ENCODE data around the gene FOXJ1.
A peak's percentile ranks its signal among the peaks of the same experiment; 100 is the strongest.

DNA sequence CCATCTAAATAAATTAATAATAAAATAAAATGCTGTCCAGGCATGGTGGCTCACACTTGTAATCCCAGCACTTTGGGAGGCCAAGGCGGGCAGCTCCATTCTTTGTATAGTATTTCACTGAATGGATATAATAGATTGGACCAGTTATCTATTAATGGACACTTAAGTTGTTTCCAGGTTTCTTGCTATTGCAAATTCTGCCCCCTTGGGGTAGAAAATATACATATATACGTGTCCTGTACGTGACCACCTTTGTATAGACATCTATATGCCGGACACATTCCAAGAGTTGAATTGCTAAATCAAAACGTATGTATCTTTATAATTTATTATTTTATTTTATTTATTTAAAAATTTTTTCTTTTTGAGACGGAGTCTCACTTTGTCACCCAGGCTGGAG lies 33.5 kb downstream of the FOXJ1 start:
- TF ChIP-seq CTCF (IDR thresholded peaks at IDR 0.05) (peak in 1 of 7 experiments; percentile 6), POLR2A (IDR thresholded peaks at IDR 0.05) (no peak), POLR2AphosphoS5 (IDR thresholded peaks at IDR 0.05) (no peak)
